NCI-H1436 (cell line): Measurements from ENCODE around the gene TBC1D25.
"Not testable (repeated sequence)": the region's sequence is repeated elsewhere in the genome, so short reads cannot be mapped to it uniquely, and the experiment has no call there.

ENCODE experiments used
- DNase-seq: peaks from one replicate; lab custom pipeline; 2025; lab: John Stamatoyannopoulos, UW

Gene TBC1D25

GRCh38 chrX:48515842-48516241 is 23.7 kb upstream of the TBC1D25 start:
- DNase-seq: no peak

DNA sequence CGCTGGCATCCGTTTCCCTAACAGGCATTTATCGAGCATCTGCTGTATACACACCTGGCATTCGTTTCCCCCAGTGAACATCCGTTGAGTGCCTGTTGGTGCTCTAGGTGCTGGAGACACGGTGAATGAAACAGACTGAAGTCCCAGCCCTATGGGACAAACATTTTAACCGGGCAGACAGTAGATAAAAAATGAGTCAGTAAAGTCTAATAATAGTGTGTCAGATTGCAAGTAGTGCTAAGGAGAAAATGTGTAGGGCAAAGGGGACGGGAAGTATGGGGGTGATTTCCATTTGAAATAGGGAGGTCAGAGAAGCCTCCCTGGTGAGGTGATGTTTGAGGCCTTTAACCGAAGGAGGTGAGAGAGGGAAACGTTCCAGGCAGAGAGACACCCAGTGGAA is 23.2 kb upstream of the TBC1D25 start:
- DNase-seq: no peak

GRCh38 chrX:48516987-48517386 is 22.5 kb upstream of the TBC1D25 start:
- no peak for DNase-seq

DNA sequence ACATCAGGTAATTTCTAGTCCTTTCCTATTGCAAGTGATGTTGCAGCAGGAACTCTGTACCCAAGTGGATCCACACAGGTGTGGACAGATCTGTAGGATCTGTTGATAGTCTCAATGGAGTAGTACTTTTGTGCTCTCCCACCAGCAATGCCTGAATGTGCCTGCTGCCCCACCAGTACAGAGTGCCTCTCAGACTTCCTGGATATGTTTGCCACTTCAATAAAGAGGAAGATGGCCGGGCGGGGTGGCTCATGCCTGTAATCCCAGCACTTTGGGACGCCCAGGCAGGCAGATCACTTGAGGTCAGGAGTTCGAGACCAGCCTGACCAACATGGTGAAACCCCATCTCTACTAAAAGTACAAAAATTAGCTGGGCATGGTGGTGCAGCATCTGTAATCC is 20.0 kb upstream of the TBC1D25 start:
- not testable (repeated sequence) for DNase-seq

DNA sequence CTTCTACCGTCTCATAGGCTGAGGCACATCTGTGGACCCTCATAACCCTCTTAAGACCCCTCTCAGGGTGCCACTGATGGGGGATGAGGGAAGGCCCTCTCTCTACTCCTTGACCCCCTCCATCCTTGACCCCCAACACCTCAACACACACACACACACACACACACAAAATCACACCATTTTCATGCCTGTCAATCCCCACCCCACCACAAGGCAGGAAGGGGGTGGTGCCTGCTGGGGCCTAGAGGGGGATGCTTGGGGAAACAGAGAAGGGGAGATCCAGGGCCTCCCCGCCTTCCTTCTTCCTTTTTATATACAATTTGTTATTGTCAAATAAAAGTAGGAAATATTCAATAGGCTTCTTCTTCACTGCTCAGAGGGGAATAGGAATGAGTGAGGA is 19.1 kb upstream of the TBC1D25 start:
- DNase-seq: no peak

DNA sequence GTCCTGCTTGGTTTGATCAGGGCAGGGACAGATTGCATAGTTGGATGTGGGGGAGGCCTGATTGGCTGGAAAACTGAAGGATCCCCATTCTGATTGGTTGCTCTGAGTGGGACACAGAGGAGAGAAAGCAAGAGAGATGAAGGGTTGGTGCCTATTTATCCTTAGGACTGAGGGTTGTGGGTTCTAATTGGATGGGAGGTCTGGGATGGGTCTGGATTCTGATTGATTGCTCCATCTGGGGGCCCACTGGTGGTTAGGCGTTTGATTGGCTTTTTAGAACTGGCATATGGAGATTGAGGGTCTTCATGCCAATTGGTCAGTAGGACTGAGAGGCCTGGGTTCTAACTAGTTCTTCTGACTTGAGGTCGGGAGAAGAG is 18.6 kb upstream of the TBC1D25 start:
- no peak for DNase-seq

DNA sequence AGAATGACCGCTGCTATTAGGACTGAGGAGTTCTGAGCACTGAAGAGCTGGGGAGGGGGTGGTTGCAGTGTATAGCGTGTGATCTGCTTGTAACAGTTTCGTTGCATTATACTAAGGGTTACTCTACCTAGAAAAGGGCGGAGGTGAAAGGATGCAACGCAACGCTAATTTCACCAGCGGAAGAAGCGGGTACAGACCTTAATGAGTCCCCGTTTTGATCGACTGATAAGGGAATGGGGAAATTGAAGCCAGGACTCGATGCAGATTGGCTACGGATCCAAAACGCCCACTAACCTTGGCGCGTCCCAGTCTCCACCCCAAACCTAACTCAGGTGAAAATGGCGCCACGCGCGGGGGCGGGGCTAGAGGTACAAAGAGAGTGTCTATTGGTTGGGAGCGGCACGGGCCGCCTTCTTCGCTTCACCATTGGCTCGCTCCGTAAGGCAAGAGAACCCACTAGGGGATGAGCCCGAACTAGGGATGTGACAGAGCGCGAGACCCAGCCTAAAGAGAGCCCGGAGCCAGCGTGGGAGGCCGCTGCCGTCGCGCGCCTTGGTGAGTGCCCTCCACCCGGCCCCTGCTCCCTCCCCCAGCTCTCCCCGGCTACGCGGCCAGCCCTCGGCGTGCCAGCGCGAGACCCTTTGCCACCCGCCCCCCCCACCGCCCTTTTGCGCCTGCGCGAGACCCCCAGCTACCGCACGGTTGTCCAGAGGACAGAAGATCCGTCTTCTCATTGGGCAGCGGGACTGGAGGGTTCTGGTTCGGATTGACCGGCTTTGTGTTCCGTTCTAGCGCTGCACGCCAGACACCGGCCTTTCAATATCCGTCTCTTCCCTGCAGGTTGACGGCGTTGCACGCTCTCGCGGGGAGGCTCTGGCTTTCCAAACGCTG is 17.9 kb upstream of the TBC1D25 start, which contains the start of gene EBP:
Gene EBP, plus strand, starts transcription at position 456 of the 891 bp plus-strand sequence. CDS start 1,964 bp downstream, outside the sequence.
- peak; percentile 93 for DNase-seq

GRCh38 chrX:48522291-48522690 is 17.2 kb upstream of the TBC1D25 start:
- DNase-seq: no peak

- no peak for DNase-seq
Measured at GRCh38 chrX:48523682-48524081, 15.8 kb upstream of the TBC1D25 start.

DNA sequence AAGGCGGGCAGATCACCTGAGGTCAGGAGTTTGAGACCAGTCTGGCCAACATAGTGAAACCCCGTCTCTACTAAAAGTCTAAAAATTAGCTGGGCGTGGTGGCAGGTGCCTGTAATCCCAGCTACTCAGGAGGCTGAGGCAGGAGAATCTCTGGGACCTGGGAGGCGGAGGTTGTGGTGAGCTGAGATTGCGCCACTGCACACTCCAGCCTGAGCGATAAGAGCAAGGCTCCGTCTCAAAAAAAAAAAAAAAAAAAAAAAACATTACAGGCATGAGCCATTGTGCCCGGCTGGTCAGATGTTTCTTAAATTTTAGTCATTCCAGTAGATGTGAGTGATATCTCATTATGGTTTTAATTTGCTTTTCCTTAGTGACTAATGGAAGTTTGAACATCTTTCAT is 13.7 kb upstream of the TBC1D25 start:
- DNase-seq: not testable (repeated sequence)

GRCh38 chrX:48530736-48531135 is 8.8 kb upstream of the TBC1D25 start:
- no peak for DNase-seq

- no peak for DNase-seq
Measured at GRCh38 chrX:48531358-48531959, 8.1 kb upstream of the TBC1D25 start.

DNA sequence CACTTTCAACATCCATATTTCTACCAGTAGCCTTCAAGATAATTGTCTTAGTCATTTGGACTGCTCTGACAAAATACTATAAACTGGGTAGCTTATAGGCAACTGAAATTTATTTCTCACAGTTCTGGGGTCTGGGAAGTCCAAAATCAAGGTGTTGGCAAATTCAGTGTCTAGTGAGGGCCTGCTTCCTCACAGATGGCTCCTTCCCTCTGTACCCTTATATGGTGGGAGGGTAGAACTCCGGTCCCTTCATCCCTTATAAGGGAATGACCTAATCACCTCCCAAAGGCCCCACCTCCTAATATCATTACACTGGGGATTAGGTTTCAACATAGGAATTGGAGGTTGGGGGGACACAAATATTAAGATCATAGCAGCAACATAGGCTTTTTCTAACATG is 7.4 kb upstream of the TBC1D25 start:
- DNase-seq: no peak

DNA sequence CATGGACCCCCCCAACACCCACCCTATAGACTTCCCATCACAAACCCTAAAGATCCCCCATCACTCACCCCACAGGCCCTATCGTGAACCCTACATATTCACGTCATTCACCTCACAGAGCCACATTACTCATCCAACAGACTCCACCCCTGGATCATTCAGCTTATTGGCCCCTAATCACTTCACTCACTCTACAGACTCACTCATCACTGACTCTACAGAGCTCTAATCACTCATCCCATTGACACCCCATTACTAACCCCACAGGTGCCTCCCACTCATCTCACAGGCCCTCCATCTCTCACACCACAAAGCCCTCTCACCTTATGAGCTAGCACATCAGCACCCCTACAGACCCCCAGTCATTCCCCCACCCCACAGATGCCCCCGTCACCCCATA is 6.3 kb upstream of the TBC1D25 start:
- no peak for DNase-seq

DNA sequence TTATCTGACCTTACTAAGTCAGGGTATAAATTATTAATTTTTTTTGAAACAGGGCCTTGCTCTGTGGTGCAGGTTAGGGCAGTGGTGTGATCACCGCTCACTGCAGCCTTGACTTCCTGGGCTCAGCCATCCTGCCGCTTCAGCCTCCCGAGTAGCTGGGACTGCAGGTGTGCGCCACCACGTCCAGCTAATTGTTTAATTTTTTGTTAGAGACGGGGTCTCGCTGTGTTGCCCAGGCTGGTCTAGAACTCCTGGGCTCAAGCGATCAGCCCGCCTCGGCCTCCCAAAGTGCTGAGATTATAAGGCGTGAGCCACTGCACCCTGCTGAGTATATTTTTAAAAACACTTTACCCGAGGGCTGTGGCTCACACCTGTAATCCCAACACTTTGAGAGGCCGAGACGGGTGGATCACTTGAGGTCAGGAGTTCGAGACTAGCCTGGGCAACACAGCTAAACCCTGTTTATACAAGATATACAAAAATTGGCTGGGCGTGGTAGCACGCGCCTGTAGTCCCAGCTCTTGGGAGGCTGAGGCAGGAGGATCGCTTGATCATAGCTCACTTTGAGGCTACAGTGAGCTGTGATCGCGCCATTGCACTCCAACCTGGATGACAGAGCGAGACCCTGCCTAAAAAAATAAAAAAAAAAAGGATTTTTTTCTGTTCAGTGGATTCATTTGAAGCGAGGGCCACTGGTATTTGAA is 721 bp upstream of the TBC1D25 start:
- DNase-seq: no peak

DNA sequence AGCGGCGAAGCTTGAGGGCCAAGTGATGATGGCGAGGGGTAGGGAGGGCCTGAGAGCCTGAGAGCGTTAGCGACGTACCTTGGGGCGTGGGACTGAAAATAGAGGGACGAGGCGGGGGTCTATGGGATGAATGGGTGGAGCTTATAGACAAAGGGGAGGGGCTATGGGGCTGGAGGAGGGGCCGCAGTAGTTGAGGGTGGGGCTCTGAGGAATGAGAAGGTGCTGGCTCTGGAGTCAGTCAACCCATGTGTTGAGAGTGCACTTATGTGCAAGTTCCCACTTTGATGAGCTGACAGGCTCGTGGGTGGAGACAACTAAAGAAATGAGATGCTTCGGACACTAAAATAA is 488 bp downstream of the TBC1D25 start:
- no peak for DNase-seq

GRCh38 chrX:48540480-48540879 is 966 bp downstream of the TBC1D25 start:
- DNase-seq: no peak

DNA sequence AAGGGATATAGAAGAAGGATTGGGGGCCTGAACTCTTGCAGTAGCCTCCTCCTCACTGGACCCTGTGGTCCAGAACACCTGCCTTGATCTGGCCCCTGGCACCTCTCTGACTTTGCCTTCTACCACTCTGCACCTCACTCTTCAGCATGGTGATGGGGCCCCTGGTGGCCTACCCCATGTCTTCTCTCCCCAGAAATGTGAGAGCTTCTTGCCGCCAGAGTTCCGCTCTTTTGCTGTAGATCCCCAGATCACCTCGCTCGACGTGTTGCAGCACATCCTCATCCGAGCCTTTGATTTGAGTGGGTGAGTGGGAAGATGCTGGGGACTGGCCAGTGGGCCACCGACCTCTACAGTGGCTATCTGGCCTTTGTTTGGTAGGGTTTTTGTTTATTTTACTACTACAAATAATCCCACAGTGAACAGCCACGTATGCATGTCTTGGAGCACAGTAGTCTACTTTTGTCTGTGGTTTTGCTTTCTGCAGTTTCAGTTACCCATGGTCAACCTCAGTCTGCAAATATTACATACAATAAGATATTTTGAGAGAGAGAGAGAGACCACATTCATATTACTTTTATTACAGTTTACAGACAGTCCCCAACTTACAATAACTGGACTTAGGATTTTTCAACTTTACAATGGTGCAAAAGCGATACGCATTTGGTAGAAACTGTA is 1.8 kb downstream of the TBC1D25 start:
- DNase-seq: no peak

DNA sequence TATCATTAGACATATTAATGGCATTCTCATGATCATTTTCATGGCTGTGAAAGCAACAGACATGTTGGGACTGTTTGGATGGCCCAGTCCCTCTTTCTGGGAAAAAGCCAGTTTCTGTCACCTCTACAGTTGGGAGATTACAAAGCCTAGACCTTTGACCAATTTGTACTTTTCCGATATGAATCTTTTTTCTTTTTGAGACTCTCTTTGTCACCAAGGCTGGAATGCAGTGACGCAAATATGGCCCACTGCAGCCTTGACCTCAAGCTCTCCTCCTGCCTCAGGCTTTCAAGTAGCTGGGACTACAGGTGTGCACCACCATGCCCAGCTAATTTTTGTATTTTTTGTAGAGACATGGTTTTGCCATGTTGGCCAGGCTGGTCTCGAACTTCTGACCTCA is 9.4 kb downstream of the TBC1D25 start:
- no peak for DNase-seq

GRCh38 chrX:48555731-48556325 is 16.3 kb downstream of the TBC1D25 start:
- DNase-seq: not testable (repeated sequence)

DNA sequence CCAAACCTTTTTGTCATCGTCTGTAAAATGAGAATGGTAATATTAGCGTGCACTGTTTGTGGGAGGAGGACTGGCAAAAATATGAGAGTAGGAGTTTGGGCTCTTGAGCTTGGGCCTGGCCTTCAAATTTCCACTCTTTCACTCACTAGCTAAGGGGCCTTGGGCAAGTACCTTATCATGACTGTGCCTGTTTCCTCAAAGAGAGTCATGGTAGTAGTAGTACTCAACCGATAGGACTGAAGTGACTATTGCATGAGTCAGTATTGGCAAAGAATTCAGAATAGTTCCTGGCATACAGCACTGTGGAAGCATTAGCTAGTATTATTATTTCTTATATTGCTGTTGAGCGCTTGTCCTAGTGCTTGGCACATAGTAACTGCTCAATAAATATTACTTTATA is 18.8 kb downstream of the TBC1D25 start:
- DNase-seq: no peak

- no peak for DNase-seq
Measured at GRCh38 chrX:48559636-48560035, 20.1 kb downstream of the TBC1D25 start.
